Omental fat pad (tissue), 4 donors: ENCODE data around the gene CNOT10. TPM values are rescaled to one million over a fixed set of nuclear protein-coding genes. Genes with fewer than 3 reads are reported as not detected.
"Not testable (repeated sequence)": the region's sequence is repeated elsewhere in the genome, so short reads cannot be mapped to it uniquely, and the experiment has no call there.

ENCODE experiments used
- ATAC-seq: fragments of 150-250 bp; one replicate; pipeline ENCODE4 v1.9.1; 2016; ENCODE audit warnings: mild to moderate bottlenecking, moderate library complexity; ENCODE audit not compliant: low FRiP score
- DNase-seq: peaks from one replicate; pipeline ENCODE4 v3.0.0-alpha.2; 2019; ENCODE audit warnings: low spot score
- CTCF ChIP-seq, 3 donors: fragments of 450-650 bp; IDR thresholded peaks; one replicate each; pipeline ENCODE4 v1.5.1; 2016 to 2017; ENCODE audit warnings: antibody characterized with exemption in 3 of 3, mild to moderate bottlenecking in 3 of 3, moderate library complexity in 2 of 3
- total RNA-seq, 4 donors: library from RNA; depleted of rRNA; stranded (reverse); fragments of >200 nt; gene quantifications; one replicate each; pipeline ENCODE4 v1.1.0, GENCODE V29; 2016

CNOT10 gene
- total RNA-seq, 4 donors from 2014 or later = 10.3 to 24.0 (median 19.8) TPM

- no peak for ATAC-seq
- TF ChIP-seq CTCF (IDR thresholded peaks at IDR 0.05) = no peak
- DNase-seq = no peak
These were observed 112.8 kb downstream of the CNOT10 start for GRCh38 chr3:32797776-32798175.

- DNase-seq, ATAC-seq: not testable (repeated sequence)
These were observed 116.5 kb downstream of the CNOT10 start for GRCh38 chr3:32801440-32801839.

- no peak for TF ChIP-seq CTCF (IDR thresholded peaks at IDR 0.05)
- ATAC-seq (no peak), DNase-seq (no peak)
These were observed 128.2 kb downstream of the CNOT10 start for GRCh38 chr3:32813180-32813579.

GRCh38 chr3:32814361-32814760 lies 129.4 kb downstream of the CNOT10 start:
- TF ChIP-seq CTCF (IDR thresholded peaks at IDR 0.05) = no peak
- ATAC-seq (no peak), DNase-seq (no peak)

GRCh38 chr3:32815841-32816438 lies 131.0 kb downstream of the CNOT10 start:
- ATAC-seq (no peak), DNase-seq (no peak)
- no peak for TF ChIP-seq CTCF (IDR thresholded peaks at IDR 0.05)

GRCh38 chr3:32816439-32817256 lies 131.7 kb downstream of the CNOT10 start:
- DNase-seq (no peak), ATAC-seq (no peak)
- TF ChIP-seq CTCF (IDR thresholded peaks at IDR 0.05) = no peak

- TF ChIP-seq CTCF (IDR thresholded peaks at IDR 0.05) = no peak
- no peak for DNase-seq
- no peak for ATAC-seq
These were observed 132.2 kb downstream of the CNOT10 start for GRCh38 chr3:32817257-32817557.
